ENCODE results near the gene ROBO1.
"Not testable (repeated sequence)": the region's sequence is repeated elsewhere in the genome, so short reads cannot be mapped to it uniquely, and the experiment has no call there.

ROBO1 gene

DNA sequence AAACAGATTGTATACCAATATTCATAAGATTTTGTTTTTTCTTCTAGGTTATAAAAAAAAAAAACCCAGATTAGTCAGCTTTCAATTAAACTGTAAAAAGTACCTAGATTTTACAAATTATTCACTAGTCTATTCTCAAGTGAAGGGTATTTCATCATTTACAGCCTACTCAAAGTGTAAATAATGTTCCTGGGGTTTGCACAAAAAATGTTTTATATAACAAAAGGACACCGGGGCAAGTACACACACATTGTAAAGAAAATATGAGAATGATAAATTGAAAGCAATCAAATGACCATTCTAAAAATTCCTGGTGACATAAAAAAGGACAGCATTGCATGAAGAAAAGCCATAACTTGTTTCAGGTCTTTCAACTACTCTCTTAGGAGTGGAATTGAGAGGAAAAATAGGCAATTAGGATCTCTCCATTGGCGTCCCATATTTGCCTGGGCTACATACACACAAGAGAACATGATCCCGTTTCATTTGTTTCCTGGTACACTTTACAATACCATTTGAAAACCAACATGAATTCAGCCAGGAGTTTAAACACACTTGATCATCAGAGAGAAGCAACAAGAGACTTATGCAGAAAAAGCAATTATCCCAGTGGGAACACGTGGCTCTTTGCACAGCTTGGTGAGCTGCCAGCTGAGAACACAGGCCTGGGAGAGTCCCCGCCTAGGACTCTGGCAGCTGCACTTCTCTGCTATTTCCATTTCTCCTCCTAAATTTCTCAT, 1039.2 kb downstream of the ROBO1 start:
- no peak overlapping the region for H3K4me3 ChIP-seq (ENCODE audit: low read depth, low read length)
- no peak for DNase-seq (ENCODE audit: low read depth)
- TF ChIP-seq, protein P1, sequence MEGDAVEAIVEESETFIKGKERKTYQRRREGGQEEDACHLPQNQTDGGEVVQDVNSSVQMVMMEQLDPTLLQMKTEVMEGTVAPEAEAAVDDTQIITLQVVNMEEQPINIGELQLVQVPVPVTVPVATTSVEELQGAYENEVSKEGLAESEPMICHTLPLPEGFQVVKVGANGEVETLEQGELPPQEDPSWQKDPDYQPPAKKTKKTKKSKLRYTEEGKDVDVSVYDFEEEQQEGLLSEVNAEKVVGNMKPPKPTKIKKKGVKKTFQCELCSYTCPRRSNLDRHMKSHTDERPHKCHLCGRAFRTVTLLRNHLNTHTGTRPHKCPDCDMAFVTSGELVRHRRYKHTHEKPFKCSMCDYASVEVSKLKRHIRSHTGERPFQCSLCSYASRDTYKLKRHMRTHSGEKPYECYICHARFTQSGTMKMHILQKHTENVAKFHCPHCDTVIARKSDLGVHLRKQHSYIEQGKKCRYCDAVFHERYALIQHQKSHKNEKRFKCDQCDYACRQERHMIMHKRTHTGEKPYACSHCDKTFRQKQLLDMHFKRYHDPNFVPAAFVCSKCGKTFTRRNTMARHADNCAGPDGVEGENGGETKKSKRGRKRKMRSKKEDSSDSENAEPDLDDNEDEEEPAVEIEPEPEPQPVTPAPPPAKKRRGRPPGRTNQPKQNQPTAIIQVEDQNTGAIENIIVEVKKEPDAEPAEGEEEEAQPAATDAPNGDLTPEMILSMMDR (IDR thresholded peaks at IDR 0.05; ENCODE audit: low read depth, low read length, missing control alignments), result no peak

DNA sequence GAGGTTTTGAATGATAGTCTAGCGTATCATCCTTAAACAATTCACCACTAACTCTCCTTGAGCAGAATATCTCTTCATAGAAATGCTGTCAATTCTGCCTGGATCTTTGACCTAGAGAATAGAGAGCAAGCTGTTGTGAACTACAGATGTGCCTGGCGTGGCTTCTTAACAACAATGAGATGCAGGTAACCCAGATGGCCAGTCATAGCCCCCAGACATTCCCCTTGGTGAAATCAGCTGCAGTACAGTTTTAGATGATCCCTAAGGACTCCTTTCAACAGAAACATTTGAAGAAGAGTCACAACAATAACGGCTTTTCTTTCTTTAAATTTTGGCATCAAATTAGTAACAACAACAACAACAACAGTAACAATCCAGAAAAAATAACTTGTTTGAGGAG, 1041.3 kb downstream of the ROBO1 start:
- DNase-seq (ENCODE audit: low read depth), result no peak
- TF ChIP-seq, protein P1 (IDR thresholded peaks at IDR 0.05; ENCODE audit: low read depth, low read length, missing control alignments), result no peak
- no peak overlapping the region for H3K4me3 ChIP-seq (ENCODE audit: low read depth, low read length)

DNA sequence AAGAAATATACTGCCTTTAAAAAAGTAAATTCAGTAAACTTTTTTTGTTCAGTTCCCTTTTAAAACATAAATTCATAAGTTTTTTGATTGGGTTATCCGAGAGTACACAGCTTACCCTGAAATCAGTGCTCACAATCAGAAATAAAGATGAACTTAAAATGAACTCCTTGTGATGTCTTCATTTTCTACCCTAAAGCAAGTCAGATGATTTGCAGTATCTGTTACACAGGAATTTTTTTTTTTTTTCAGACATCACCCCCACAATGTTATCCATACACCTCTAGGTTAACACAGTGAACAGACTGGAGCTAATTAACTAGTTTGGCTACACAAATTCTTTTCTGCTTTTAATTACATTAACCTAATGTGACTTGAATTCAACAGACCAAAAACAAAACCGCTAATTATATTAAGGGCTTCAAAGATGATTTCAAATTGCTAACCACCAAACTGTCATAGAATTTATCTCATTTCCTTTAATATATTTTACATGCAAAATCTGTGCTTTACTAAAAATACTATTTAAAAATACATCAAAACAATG, 1042.0 kb downstream of the ROBO1 start:
- DNase-seq (ENCODE audit: low read depth), result no peak
- no peak overlapping the region for H3K4me3 ChIP-seq (ENCODE audit: low read depth, low read length)
- TF ChIP-seq, protein P1 (IDR thresholded peaks at IDR 0.05; ENCODE audit: low read depth, low read length, missing control alignments), result no peak

DNA sequence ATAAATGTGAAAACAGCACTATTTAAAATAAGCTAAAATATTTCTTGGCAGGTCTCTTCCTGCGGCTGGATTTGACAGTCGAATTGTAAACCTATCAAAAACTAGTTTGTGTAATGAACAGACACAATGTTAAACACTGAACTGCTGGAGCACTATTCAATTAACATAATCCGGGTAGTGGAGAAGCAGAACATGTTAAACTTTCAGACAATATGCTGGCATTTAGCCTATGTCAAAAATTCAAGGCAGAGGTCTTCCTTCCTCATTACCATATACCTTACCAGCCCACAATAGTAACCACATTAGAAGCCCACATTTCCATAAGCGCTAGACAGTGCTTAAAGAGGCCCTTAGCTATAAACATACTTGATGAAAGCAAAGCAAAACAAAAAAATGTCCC, 1042.9 kb downstream of the ROBO1 start:
- no peak overlapping the region for H3K4me3 ChIP-seq (ENCODE audit: low read depth, low read length)
- TF ChIP-seq, protein P1 (IDR thresholded peaks at IDR 0.05; ENCODE audit: low read depth, low read length, missing control alignments), result no peak

DNA sequence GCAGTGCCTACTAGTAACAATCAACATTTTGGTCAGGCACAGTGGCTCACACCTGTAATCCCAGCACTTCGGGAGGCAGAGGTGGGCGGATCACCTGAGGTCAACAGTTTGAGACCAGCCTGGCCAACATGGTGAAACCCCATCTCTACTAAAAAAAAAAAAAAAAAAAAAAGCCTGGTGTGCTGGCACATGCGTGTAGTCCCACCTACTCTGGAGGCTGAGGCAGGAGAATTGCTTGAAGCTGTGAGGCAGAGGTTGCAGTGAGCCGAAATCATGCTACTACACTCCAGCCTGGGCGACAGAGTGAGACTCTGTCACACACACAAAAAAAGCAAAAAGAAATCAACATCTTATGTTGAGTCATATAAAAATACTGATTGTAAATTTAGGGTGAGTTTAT, 1043.4 kb downstream of the ROBO1 start:
- not testable (repeated sequence) for DNase-seq (ENCODE audit: low read depth); H3K4me3 ChIP-seq (ENCODE audit: low read depth, low read length)

More for the DNA sequence above, 1042.9 kb downstream of the ROBO1 start:
- DNase-seq (ENCODE audit: low read depth), result no peak

DNA sequence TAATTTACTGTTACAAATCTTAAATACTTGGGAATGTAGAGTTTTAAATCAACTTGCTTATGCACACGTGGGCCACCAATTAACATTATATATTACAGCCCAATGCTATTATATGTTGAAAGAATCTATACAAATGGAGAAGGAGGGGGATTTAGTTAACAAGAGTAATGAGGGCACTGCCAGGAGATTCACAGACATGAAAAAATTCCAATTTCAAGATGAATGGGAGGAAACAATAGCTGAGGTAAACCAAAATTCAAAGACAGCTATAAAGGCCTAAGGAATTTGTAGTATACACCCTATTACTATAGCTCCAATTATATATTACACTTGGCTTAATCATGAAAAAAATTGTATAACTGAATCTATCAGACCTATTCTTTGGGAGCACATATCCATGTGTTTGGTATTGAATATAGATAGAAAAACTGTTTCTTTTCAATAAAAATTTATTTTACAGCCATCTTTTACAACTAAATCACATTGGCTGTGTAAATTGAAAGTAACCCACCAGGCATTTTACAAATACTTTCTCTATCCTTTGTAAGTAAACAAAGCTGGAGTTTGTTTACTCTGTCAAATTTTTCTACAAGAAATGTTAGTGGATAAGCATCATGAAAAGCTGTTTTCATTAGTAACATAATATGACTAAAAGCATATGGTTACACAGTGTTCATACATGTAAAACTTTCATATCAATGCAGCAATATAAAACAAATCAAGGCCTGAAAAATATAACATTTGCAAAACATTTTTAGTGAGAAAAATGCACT, 1045.8 kb downstream of the ROBO1 start:
- TF ChIP-seq, protein P1 (IDR thresholded peaks at IDR 0.05; ENCODE audit: low read depth, low read length, missing control alignments), result no peak
- H3K4me3 ChIP-seq (ENCODE audit: low read depth, low read length), result no peak overlapping the region
- no peak for DNase-seq (ENCODE audit: low read depth)

DNA sequence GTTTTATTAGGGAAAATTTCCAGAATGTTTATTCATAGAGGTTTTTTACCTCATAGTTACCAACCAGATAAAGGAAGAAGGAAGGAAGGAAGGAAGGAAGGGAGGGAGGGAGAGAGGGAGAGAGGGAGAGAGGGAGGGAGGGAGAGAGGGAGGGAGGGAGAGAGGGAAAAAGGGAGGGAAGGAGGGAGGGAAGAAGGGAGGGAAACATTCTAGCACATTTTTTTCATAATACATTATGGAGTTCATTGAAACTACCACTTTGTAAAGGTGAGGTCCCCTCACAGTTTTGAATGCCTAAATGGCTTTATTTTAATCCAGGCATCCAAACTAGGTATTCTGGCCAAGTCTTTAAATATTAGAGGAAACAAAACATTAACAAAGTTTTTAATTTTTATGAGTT, 1049.1 kb downstream of the ROBO1 start:
- no peak overlapping the region for H3K4me3 ChIP-seq (ENCODE audit: low read depth, low read length)
- TF ChIP-seq, protein P1 (IDR thresholded peaks at IDR 0.05; ENCODE audit: low read depth, low read length, missing control alignments), result no peak
- DNase-seq (ENCODE audit: low read depth), result no peak
